DOHH2 (cell line): Measurements from ENCODE around the gene TFDP1.

ENCODE experiments used
- H3F3A ChIP-seq: fragments of 200-600 bp; sonication (generic), shearing (Covaris generic); 2 replicates; pipeline ENCODE4 v1.6.0; 2016; ENCODE audit warnings: antibody characterized with exemption, mild to moderate bottlenecking; ENCODE audit not compliant: control insufficient read depth, insufficient read depth
- H3K27ac ChIP-seq: fragments of 200-600 bp; sonication (generic); 2 replicates; pipeline ENCODE4 v1.5.1; 2014; ENCODE audit warnings: low read depth, mild to moderate bottlenecking, low read length, moderate library complexity
- H3K27me3 ChIP-seq: fragments of 200-600 bp; sonication (generic); 2 replicates; pipeline ENCODE4 v1.6.1; 2014; ENCODE audit warnings: mild to moderate bottlenecking, low read length, mixed read lengths; ENCODE audit not compliant: control insufficient read depth
- H3K36me3 ChIP-seq: fragments of 200-600 bp; sonication (generic); 2 replicates; pipeline ENCODE4 v1.6.1; 2014; ENCODE audit warnings: mild to moderate bottlenecking, low read length, moderate library complexity, mixed read lengths; ENCODE audit not compliant: control insufficient read depth
- H3K4me1 ChIP-seq: fragments of 200-600 bp; sonication (generic); 2 replicates; pipeline ENCODE4 v1.6.1; 2014; ENCODE audit warnings: mild to moderate bottlenecking, low read length, mixed read lengths; ENCODE audit not compliant: control insufficient read depth
- H3K4me2 ChIP-seq: fragments of 200-600 bp; sonication (generic); 2 replicates; pipeline ENCODE4 v1.6.0; 2014; ENCODE audit warnings: mild to moderate bottlenecking, low read length, moderate library complexity
- H3K4me3 ChIP-seq: fragments of 200-600 bp; sonication (generic); 2 replicates; pipeline ENCODE4 v1.5.1; 2014; ENCODE audit warnings: mild to moderate bottlenecking, low read length, mixed read lengths
- H3K79me2 ChIP-seq: fragments of 200-600 bp; sonication (generic); 2 replicates; pipeline ENCODE4 v1.6.1; 2014; ENCODE audit warnings: mild to moderate bottlenecking, low read length, mixed read lengths; ENCODE audit not compliant: control insufficient read depth
- H3K9me2 ChIP-seq: fragments of 200-600 bp; sonication (generic); replicated peaks from 2 replicates; pipeline ENCODE4 v1.6.1; 2014; ENCODE audit warnings: mild to moderate bottlenecking, low read length, mixed read lengths; ENCODE audit not compliant: control insufficient read depth
- H3K9me3 ChIP-seq: fragments of 200-600 bp; sonication (generic); 2 replicates; pipeline ENCODE4 v1.6.1; 2014; ENCODE audit warnings: antibody characterized with exemption, low read length, mixed read lengths; ENCODE audit not compliant: control insufficient read depth, insufficient read depth
- H4K20me1 ChIP-seq: fragments of 200-600 bp; sonication (generic); 2 replicates; pipeline ENCODE4 v1.6.0; 2014; ENCODE audit warnings: low read depth, mild to moderate bottlenecking, antibody characterized with exemption, low read length, moderate library complexity; ENCODE audit not compliant: control insufficient read depth, insufficient read depth
- EZH2phosphoT487 ChIP-seq: fragments of 200-600 bp; sonication (generic); IDR thresholded peaks from 2 replicates; pipeline ENCODE4 v1.6.1; 2017; ENCODE audit warnings: borderline replicate concordance, mild to moderate bottlenecking, antibody characterized with exemption, low read length, moderate library complexity, mixed read lengths
- TF ChIP-seq, protein P1 (sequence below): fragments of 200-600 bp; sonication (generic); IDR thresholded peaks from one replicate; pipeline ENCODE4 v1.5.1; 2014; ENCODE audit warnings: antibody characterized with exemption, mild to moderate bottlenecking, low read depth, low read length; ENCODE audit not compliant: poor library complexity, severe bottlenecking

Gene TFDP1

DNA sequence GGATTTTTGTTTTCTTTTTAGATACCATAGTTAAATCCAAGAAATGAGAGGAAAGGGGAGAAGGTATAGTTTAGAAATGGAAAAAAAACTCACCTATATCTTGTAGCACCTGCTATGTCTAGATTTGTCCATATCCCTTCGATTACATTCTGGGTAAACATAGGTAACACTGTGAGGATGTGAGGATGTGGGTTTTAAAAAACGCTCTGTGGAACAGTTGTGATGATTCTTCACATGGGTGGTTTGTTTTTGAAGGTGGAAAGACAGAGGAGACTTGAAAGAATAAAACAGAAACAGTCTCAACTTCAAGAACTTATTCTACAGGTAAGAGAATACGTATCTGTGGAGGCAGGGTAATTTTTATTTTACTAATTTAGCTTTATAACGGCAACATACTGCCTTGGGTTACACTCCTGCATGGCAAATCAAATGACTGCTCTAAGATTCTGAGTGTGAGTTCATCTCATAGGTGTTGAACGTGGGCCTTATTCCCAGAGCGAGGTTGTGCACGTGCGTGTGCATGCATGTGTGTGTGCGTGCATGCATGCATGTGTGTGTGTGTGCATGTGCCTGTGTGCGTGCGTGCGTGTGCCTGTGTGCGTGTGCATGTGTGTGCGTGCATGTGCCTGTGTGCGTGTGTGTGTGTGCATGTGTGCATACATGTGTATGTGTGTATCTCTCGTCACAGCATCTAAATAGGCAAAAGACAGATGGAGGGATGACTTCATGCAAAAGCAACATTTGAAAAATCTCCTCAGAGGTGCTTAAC is 49.9 kb downstream of the TFDP1 start:
- peaks cover 96% of the 10 kb centered on the region for H3K36me3 ChIP-seq
- H3K4me2 ChIP-seq, result no peak overlapping the region
- H3K4me3 ChIP-seq, result no peak overlapping the region
- no peaks in the 10 kb centered on the region for H3F3A ChIP-seq
- no peak overlapping the region for H3K27ac ChIP-seq
- H3K9me3 ChIP-seq, result no peaks in the 10 kb centered on the region
- no peaks in the 10 kb centered on the region for H3K9me2 ChIP-seq
- H3K27me3 ChIP-seq, result no peaks in the 10 kb centered on the region
- H3K4me1 ChIP-seq, result no peaks in the 10 kb centered on the region
- peaks cover 19% of the 10 kb centered on the region for H3K79me2 ChIP-seq
- H4K20me1 ChIP-seq, result 0 out of 2 replicates have a peak, but pooled peaks cover 4% of the 10 kb centered on the region
- TF ChIP-seq, protein P1, sequence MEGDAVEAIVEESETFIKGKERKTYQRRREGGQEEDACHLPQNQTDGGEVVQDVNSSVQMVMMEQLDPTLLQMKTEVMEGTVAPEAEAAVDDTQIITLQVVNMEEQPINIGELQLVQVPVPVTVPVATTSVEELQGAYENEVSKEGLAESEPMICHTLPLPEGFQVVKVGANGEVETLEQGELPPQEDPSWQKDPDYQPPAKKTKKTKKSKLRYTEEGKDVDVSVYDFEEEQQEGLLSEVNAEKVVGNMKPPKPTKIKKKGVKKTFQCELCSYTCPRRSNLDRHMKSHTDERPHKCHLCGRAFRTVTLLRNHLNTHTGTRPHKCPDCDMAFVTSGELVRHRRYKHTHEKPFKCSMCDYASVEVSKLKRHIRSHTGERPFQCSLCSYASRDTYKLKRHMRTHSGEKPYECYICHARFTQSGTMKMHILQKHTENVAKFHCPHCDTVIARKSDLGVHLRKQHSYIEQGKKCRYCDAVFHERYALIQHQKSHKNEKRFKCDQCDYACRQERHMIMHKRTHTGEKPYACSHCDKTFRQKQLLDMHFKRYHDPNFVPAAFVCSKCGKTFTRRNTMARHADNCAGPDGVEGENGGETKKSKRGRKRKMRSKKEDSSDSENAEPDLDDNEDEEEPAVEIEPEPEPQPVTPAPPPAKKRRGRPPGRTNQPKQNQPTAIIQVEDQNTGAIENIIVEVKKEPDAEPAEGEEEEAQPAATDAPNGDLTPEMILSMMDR, result no peak
- TF ChIP-seq EZH2phosphoT487, result no peak

DNA sequence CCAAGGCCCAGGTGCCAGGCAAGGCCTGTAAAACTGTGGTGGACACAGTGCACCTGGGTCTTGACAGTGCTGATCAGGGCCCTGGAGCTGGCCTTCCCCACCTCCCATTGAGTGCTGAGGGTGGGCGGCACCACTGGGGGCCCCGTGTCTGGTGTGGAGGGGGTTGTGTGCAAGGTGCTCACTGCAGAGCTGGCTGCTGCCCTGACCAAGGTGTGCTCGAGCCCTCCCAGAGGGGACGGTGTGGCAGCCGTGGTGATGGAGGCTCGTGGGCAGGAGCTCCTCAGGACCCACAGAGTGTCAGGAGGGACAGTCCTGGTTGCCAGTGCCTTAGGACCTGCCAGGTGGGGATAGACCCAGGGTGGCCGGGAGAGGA is 50.5 kb downstream of the TFDP1 start:
- Histone ChIP-seq H3K27ac (no peak overlapping the region), H4K20me1 (0 out of 2 replicates have a peak, but pooled peaks cover 4% of the 10 kb centered on the region), H3K4me3 (no peak overlapping the region), H3K36me3 (peaks cover 96% of the 10 kb centered on the region), H3K27me3 (no peaks in the 10 kb centered on the region), H3K4me2 (no peak overlapping the region), H3K79me2 (peaks cover 13% of the 10 kb centered on the region), H3K4me1 (no peaks in the 10 kb centered on the region), H3F3A (no peaks in the 10 kb centered on the region), H3K9me2 (no peaks in the 10 kb centered on the region), H3K9me3 (no peaks in the 10 kb centered on the region)
- TF ChIP-seq, protein P1, result no peak
- TF ChIP-seq EZH2phosphoT487, result no peak

DNA sequence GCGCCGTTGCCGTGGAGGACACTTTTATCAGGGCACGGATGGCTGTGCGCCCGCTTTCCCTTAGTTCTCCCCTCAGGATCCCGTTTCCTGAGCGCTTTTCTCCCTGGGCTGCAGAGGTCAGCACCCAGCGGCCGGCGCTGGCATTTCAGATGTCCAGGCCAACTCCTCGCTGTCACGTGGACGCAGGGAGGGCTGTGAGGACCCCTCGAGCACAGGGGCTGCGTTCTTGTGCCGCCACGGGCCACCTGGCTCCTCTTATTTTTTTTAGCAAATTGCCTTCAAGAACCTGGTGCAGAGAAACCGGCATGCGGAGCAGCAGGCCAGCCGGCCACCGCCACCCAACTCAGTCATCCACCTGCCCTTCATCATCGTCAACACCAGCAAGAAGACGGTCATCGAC is 51.2 kb downstream of the TFDP1 start:
- no peak overlapping the region for H3K4me3 ChIP-seq
- 0 out of 2 replicates have a peak, but pooled peaks cover 4% of the 10 kb centered on the region for H4K20me1 ChIP-seq
- no peaks in the 10 kb centered on the region for H3K27me3 ChIP-seq
- H3K9me2 ChIP-seq, result no peaks in the 10 kb centered on the region
- H3K9me3 ChIP-seq, result no peaks in the 10 kb centered on the region
- H3K4me1 ChIP-seq, result no peaks in the 10 kb centered on the region
- no peak overlapping the region for H3K4me2 ChIP-seq
- H3K79me2 ChIP-seq, result peaks cover 7% of the 10 kb centered on the region
- H3F3A ChIP-seq, result no peaks in the 10 kb centered on the region
- peaks cover 98% of the 10 kb centered on the region for H3K36me3 ChIP-seq
- no peak overlapping the region for H3K27ac ChIP-seq
- TF ChIP-seq, protein P1, result no peak
